Measurements from ENCODE around the gene MYO1A. TPM values are rescaled to one million over a fixed set of nuclear protein-coding genes. Genes with fewer than 3 reads are reported as not detected.

MYO1A gene
- total RNA-seq, 4 donors from 2014 or later: 94.1 to 1,001 (median 802) TPM

GRCh38 chr12:57044889-57045288 lies 5.0 kb downstream of the MYO1A start:
- Histone ChIP-seq H3K9me3 (no peaks in the 10 kb centered on the region), H3K4me1 (peaks cover 0 to 22% (median 3%) of the 10 kb centered on the region in 4 donors)
- no peak for DNase-seq

GRCh38 chr12:57044468-57044867 lies 5.5 kb downstream of the MYO1A start:
- Histone ChIP-seq H3K36me3 (peaks cover 0 to 70% (median 0%) of the 10 kb centered on the region in 3 donors), H3K27ac (no peak overlapping the region), H3K4me3 (no peak overlapping the region), H3K4me1 (peaks cover 0 to 22% (median 3%) of the 10 kb centered on the region in 4 donors), H3K9me3 (no peaks in the 10 kb centered on the region), H3K27me3 (no peaks in the 10 kb centered on the region)
- TF ChIP-seq POLR2A (IDR thresholded peaks at IDR 0.05) (no peak), CTCF (IDR thresholded peaks at IDR 0.05) (no peak)
- no peak for DNase-seq

More at GRCh38 chr12:57044889-57045288, 5.0 kb downstream of the MYO1A start:
- H3K36me3 ChIP-seq: peaks cover 0 to 67% (median 0%) of the 10 kb centered on the region in 3 donors
- H3K27me3 ChIP-seq: no peaks in the 10 kb centered on the region
- H3K27ac ChIP-seq: no peak overlapping the region
- TF ChIP-seq POLR2A (IDR thresholded peaks at IDR 0.05) (no peak), CTCF (IDR thresholded peaks at IDR 0.05) (no peak)
- no peak overlapping the region for H3K4me3 ChIP-seq

- Histone ChIP-seq H3K27me3 (no peaks in the 10 kb centered on the region), H3K4me3 (no peak overlapping the region), H3K27ac (no peak overlapping the region), H3K36me3 (peaks cover 0 to 87% (median 0%) of the 10 kb centered on the region in 3 donors), H3K9me3 (no peaks in the 10 kb centered on the region), H3K4me1 (peaks cover 0 to 17% (median 2%) of the 10 kb centered on the region in 4 donors)
- TF ChIP-seq CTCF (IDR thresholded peaks at IDR 0.05) (no peak), POLR2A (IDR thresholded peaks at IDR 0.05) (no peak)
- DNase-seq: no peak
Observed at GRCh38 chr12:57042695-57043094, 7.2 kb downstream of the MYO1A start.

- Histone ChIP-seq H3K27me3 (no peaks in the 10 kb centered on the region), H3K27ac (no peak overlapping the region), H3K36me3 (peaks cover 0 to 89% (median 0%) of the 10 kb centered on the region in 3 donors), H3K4me1 (no peaks in the 10 kb centered on the region), H3K4me3 (no peak overlapping the region), H3K9me3 (no peaks in the 10 kb centered on the region)
- no peak for DNase-seq
- no peak for TF ChIP-seq CTCF (IDR thresholded peaks at IDR 0.05)
- no peak for TF ChIP-seq POLR2A (IDR thresholded peaks at IDR 0.05)
Observed at GRCh38 chr12:57040750-57041149, 9.2 kb downstream of the MYO1A start.

- no peak for DNase-seq
- H3K4me3 ChIP-seq: no peak overlapping the region
- H3K4me1 ChIP-seq: no peaks in the 10 kb centered on the region
- H3K9me3 ChIP-seq: no peaks in the 10 kb centered on the region
- H3K27ac ChIP-seq: no peak overlapping the region
- peaks cover 0 to 90% (median 0%) of the 10 kb centered on the region in 3 donors for H3K36me3 ChIP-seq
- no peaks in the 10 kb centered on the region for H3K27me3 ChIP-seq
- TF ChIP-seq POLR2A (IDR thresholded peaks at IDR 0.05): no peak
- TF ChIP-seq CTCF (IDR thresholded peaks at IDR 0.05): no peak
Observed at GRCh38 chr12:57040211-57040610, 9.7 kb downstream of the MYO1A start.
